ENCODE data around the gene PLCG1.
"Not testable (repeated sequence)": the region's sequence is repeated elsewhere in the genome, so short reads cannot be mapped to it uniquely, and the experiment has no call there.

DNA sequence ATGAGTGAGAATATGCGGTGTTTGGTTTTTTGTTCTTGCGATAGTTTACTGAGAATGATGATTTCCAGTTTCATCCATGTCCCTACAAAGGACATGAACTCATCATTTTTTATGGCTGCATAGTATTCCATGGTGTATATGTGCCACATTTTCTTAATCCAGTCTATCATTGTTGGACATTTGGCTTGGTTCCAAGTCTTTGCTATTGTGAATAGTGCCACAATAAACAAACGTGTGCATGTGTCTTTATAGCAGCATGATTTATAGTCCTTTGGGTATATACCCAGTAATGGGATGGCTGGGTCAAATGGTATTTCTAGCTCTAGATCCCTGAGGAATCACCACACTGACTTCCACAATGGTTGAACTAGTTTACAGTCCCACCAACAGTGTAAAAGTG is 9.0 kb upstream of the PLCG1 start:
- not testable (repeated sequence) for TF ChIP-seq EZH2 (IDR thresholded peaks at IDR 0.05; ENCODE audit: low read length)
- TF ChIP-seq, protein P1, sequence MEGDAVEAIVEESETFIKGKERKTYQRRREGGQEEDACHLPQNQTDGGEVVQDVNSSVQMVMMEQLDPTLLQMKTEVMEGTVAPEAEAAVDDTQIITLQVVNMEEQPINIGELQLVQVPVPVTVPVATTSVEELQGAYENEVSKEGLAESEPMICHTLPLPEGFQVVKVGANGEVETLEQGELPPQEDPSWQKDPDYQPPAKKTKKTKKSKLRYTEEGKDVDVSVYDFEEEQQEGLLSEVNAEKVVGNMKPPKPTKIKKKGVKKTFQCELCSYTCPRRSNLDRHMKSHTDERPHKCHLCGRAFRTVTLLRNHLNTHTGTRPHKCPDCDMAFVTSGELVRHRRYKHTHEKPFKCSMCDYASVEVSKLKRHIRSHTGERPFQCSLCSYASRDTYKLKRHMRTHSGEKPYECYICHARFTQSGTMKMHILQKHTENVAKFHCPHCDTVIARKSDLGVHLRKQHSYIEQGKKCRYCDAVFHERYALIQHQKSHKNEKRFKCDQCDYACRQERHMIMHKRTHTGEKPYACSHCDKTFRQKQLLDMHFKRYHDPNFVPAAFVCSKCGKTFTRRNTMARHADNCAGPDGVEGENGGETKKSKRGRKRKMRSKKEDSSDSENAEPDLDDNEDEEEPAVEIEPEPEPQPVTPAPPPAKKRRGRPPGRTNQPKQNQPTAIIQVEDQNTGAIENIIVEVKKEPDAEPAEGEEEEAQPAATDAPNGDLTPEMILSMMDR (optimal IDR thresholded peaks at IDR 0.05 in 1 of 3, IDR thresholded peaks at IDR 0.05 in 1 of 3, conservative IDR thresholded peaks at IDR 0.05 in 1 of 3; ENCODE audit: extremely low read depth in 1 of 3, insufficient read depth in 2 of 3, low read length in 3 of 3): not testable (repeated sequence)
